Sciatic nerve (tissue), 2 donors: ENCODE measurements around the gene SCTR. TPM values are rescaled to one million over a fixed set of nuclear protein-coding genes. Genes with fewer than 3 reads are reported as not detected.

ENCODE experiments used
- ATAC-seq: fragments of 200-7000 bp; cut with Tn5 transposase; one replicate; pipeline ENCODE4 v1.9.1; 2020; ENCODE audit warnings: mild to moderate bottlenecking, moderate library complexity
- DNase-seq: peaks from one replicate; pipeline ENCODE4 v3.0.0-alpha.2; 2020; ENCODE audit warnings: low spot score
- intact Hi-C: fragments of 100-400 bp; cut with DNase I; formaldehyde crosslinking; loops from one replicate; pipeline ENCODE4 v1.14.2; 2022
- total RNA-seq: library from RNA; stranded (reverse); fragmentation: NEBNext Ultra II Directional; extraction: Animal tissue kit (Norgen Biotek cat#: 25700); gene quantifications from one replicate; pipeline ENCODE4 v1.2.1, GENCODE V29; 2021
- donor health status: DM: no; HTN: no; CAD: no.
- donor health status: DM: no; HTN: no; CAD: no.

The SCTR gene
- total RNA-seq, 1 donor from 2014 or later, result not detected

- DNase-seq (no peak), ATAC-seq (no peak)
- intact Hi-C loops, result loop anchor here (5.0 kb wide), 1 partner anchor 1207 kb away; no protein-coding TSS in a partner anchor
Measured at GRCh38 chr2:119490653-119491195, 33.6 kb downstream of the SCTR start.

GRCh38 chr2:119490106-119490505, 34.2 kb downstream of the SCTR start:
- intact Hi-C loops, result loop anchor here (5.0 kb wide), 1 partner anchor 1207 kb away; no protein-coding TSS in a partner anchor
- no peak for ATAC-seq
- DNase-seq, result no peak

- intact Hi-C loops, result no loop called here
- ATAC-seq (no peak), DNase-seq (no peak)
Measured at GRCh38 chr2:119489232-119489952, 34.9 kb downstream of the SCTR start.

GRCh38 chr2:119488245-119489214, 35.8 kb downstream of the SCTR start:
- ATAC-seq (no peak), DNase-seq (no peak)
- intact Hi-C loops, result no loop called here

DNA sequence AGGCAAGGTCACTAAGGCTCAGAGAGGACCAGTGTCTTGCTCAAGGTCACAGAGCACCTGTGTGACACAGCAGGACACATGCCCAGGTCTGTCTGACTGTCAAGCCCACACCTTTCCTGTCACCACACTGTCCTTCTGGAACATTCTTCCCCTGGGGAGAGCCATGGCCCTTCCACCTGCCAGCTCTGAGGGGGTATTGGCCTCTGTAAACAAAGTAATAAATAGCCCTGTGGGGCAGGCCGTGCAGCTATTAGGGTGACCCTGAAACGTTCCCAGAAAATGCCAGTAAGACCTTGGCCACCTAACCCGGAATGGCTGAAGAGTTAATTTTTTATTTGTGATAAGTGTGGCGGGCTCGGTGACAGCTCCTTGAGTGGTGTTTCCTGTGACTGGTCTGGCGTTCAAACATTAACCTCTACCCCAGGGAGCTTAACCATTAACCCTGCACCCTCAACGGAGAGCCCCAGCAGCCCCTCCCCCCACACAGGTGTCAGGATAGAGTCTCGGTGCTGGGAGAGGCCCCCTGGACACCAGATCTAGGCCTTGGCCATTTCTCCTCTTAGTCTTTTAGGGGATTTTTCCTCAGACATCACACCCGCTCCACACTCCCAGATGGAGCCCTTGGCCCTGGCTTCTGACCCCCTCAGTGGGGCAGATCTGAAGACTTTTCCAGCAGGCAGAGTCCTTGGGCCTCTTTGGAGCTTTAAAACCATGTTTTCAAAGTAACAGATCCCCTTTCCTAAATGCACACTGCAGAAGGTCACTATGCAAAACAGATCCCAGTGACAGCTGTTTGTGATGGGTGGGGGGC, 36.6 kb downstream of the SCTR start:
- intact Hi-C loops, result no loop called here
- no peak for DNase-seq
- no peak for ATAC-seq

DNA sequence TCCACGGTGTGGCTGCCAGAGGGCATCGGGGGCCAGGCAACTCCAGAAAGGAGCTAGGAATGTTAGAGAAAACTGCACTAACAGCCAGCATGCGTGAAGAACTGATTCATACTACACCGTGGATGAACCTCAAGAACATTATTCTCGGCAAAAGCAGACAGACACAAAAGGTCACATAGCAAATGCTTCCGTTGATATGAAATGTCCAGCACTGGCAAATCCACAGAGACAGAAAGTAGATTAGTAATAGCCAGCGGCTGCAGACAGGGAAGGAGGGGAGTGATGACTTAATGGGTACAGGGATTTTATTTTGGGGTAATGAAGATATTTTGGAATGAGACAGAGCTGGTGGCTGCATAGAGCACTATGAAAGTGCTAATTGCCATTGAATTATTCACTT, 37.4 kb downstream of the SCTR start:
- intact Hi-C loops, result no loop called here
- no peak for ATAC-seq
- DNase-seq, result no peak

DNA sequence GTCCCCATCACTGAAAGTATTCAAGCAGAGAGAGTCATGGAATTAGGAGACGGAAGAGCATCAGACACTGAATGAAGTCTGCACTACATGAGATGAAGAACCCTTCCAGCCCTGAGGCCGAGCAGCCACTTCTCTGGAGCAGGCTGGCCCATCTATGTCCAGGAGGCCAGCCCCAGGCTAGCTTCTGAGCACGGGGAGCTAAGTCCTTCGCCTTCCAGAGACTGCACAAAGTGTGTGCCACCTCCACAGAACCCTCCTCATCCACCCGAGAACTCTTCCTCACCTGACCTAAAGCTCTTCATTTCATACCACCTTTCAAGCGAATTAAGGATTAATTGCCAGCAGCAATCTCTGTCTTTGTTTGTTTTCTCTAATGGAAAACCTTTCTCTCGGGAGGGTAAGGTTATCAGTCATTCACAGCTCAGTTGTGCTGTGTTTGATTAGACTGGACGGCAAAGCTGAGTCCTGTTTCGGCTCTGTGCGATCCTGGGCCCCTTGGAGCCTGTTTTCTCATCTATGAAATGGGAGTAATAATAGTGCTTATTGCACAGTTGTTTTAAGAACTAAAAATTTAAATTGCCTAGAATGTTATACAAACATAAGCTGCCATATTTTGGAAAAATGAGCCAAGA, 38.0 kb downstream of the SCTR start:
- DNase-seq, result no peak
- intact Hi-C loops, result no loop called here
- ATAC-seq, result no peak

GRCh38 chr2:119485336-119486110, 38.8 kb downstream of the SCTR start:
- ATAC-seq (peak; percentile 25), DNase-seq (no peak)
- intact Hi-C loops, result no loop called here

GRCh38 chr2:119484834-119485233, 39.4 kb downstream of the SCTR start:
- DNase-seq, result no peak
- ATAC-seq, result no peak
- intact Hi-C loops, result no loop called here

GRCh38 chr2:119483896-119484718, 40.2 kb downstream of the SCTR start:
- DNase-seq (no peak), ATAC-seq (no peak)
- intact Hi-C loops, result no loop called here

DNA sequence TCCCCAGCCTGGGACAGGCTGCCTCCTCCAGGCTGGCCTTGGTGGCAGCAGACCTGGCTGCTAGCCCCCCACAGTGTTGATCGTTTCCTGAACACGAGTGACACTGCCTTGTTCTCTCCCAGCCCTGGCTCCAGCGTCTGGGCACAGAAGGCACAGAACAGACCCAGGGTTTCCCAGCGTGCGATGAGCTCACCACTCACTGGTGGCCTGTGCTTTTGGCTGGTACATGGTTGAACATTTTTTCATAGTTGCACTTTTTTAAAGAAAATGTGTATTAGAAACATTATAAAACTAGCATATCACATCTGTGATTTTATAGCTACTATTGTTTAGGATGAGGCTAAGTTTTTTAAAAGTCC, 40.9 kb downstream of the SCTR start:
- DNase-seq, result no peak
- intact Hi-C loops, result no loop called here
- ATAC-seq, result peak; percentile 11

- DNase-seq (no peak), ATAC-seq (peak; percentile 44)
- intact Hi-C loops, result no loop called here
Measured at GRCh38 chr2:119482481-119483394, 41.5 kb downstream of the SCTR start.

GRCh38 chr2:119481501-119482455, 42.5 kb downstream of the SCTR start:
- DNase-seq (no peak), ATAC-seq (no peak)
- intact Hi-C loops, result no loop called here

- intact Hi-C loops, result no loop called here
- ATAC-seq, result no peak
- no peak for DNase-seq
Measured at GRCh38 chr2:119480718-119481142, 43.6 kb downstream of the SCTR start.

DNA sequence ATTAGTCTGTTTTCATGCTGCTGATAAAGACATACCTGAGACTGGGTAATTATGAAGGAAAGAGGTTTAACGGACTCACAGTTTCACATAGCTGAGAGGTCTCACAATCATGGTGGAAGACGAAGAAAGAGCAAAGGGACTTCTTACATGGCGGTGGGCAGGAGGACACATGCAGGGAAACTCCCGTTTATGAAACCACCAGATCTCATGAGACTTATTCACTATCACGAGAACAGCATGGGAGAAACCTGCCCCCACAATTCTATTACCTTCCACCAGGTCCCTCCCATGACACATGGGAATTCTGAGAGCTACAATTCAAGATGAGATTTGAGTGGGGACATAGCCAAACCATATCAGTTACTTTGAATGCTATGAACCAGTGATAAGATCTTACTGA, 44.1 kb downstream of the SCTR start:
- intact Hi-C loops, result no loop called here
- DNase-seq (no peak), ATAC-seq (no peak)
